Ishikawa (cell line): ENCODE results near the gene PRDM12.
A peak's percentile ranks its signal among the peaks of the same experiment; 100 is the strongest.

ENCODE experiments used
- CEBPB ChIP-seq: IDR thresholded peaks from 2 replicates; pipeline ENCODE4 v1.6.1; 2012
- CREB1 ChIP-seq: IDR thresholded peaks from 2 replicates; pipeline ENCODE4 v1.6.1; 2012; ENCODE audit warnings: low read depth
- EGR1 ChIP-seq: IDR thresholded peaks from 2 replicates; pipeline ENCODE4 v1.6.1; 2012
- EP300 ChIP-seq: IDR thresholded peaks from 2 replicates; pipeline ENCODE4 v1.6.1; 2012; ENCODE audit warnings: borderline replicate concordance
- FOXM1 ChIP-seq: IDR thresholded peaks from 2 replicates; pipeline ENCODE4 v1.6.1; 2012; ENCODE audit warnings: low read depth, borderline replicate concordance
- MAX ChIP-seq: IDR thresholded peaks from 2 replicates; pipeline ENCODE4 v1.6.1; 2012
- NFIC ChIP-seq: IDR thresholded peaks from 2 replicates; pipeline ENCODE4 v1.6.1; 2012
- RAD21 ChIP-seq: IDR thresholded peaks from 2 replicates; pipeline ENCODE4 v1.6.1; 2012; ENCODE audit warnings: low read depth
- TAF1 ChIP-seq: IDR thresholded peaks from 2 replicates; pipeline ENCODE4 v1.6.1; 2012; ENCODE audit warnings: low read depth, mild to moderate bottlenecking
- TCF12 ChIP-seq: IDR thresholded peaks from 2 replicates; pipeline ENCODE4 v1.6.1; 2012; ENCODE audit warnings: low read depth
- TEAD4 ChIP-seq: IDR thresholded peaks from 2 replicates; pipeline ENCODE4 v1.6.1; 2012
- YY1 ChIP-seq: IDR thresholded peaks from 2 replicates; pipeline ENCODE4 v1.6.1; 2012; ENCODE audit warnings: low read depth
- ZBTB7A ChIP-seq: IDR thresholded peaks from 2 replicates; pipeline ENCODE4 v1.6.1; 2012; ENCODE audit warnings: low read depth
- TF ChIP-seq, protein P1 (sequence below): IDR thresholded peaks from 2 replicates; pipeline ENCODE4 v1.6.1; 2012
- TF ChIP-seq, protein P2 (sequence below): IDR thresholded peaks from 2 replicates; pipeline ENCODE4 v1.6.1; 2012; ENCODE audit warnings: low read depth, mild to moderate bottlenecking

The PRDM12 gene

DNA sequence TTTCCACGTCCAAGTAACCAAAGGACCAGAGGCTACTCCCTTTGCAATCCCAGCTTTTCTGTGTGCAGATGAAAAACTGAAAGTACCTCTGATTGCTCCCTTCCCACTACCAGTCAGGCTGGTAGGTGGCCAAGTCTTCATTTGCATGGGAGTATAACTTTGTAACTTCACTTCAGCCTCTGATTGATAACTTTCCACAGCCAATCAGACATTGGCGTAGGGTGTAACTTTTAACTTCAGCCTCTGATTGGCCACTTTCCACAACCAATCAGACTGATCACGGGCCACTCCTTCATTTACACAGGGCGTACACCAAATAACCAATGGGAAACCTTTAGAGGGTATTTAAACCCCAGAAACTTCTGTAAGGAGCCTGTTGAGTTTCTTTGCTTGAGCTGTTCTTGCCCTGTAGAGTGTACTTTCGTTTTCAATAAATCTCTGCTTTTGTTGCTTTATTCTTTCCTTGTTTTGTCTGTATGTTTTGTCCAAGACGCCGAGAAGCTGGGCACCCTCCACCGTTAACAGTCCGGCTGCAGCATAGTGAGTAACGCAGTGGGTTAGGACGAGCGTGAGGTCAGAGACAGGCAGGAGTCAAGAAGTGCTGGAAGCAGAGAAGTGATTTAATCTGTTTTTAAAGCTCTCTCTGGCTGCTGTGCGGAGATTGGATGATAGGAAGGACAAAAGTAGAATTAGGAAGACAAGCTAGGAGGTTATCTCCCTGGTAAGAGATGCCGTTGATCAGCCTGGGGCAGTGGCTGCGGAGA is 25.7 kb downstream of the PRDM12 start:
- peak; percentile 9; the same call in 1 of the 2 replicates for TF ChIP-seq MAX
- TF ChIP-seq, protein P1, sequence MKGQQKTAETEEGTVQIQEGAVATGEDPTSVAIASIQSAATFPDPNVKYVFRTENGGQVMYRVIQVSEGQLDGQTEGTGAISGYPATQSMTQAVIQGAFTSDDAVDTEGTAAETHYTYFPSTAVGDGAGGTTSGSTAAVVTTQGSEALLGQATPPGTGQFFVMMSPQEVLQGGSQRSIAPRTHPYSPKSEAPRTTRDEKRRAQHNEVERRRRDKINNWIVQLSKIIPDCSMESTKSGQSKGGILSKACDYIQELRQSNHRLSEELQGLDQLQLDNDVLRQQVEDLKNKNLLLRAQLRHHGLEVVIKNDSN: no peak
- TF ChIP-seq NFIC: peak; percentile 30; the same call in 1 of the 2 replicates

GRCh38 chr9:130692321-130692720 is 27.9 kb downstream of the PRDM12 start:
- no peak for TF ChIP-seq CEBPB

DNA sequence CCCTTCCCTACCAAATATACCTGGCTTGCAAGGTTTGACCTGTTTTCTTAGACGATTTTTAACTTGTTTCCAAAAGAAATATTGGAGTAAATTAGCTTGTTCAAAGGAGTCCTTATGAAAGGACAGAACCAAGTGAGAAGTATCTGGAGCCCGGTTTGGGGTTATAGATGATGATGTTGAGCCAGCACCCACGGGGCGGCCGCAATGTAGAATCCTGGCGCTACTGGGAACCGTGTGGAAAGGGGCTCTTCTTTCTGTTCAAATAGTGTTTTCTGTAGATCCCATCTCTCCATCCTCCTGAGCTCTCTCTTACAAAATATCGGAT is 28.7 kb downstream of the PRDM12 start:
- no peak for TF ChIP-seq MAX
- no peak for TF ChIP-seq TCF12
- no peak for TF ChIP-seq EP300
- TF ChIP-seq, protein P2, sequence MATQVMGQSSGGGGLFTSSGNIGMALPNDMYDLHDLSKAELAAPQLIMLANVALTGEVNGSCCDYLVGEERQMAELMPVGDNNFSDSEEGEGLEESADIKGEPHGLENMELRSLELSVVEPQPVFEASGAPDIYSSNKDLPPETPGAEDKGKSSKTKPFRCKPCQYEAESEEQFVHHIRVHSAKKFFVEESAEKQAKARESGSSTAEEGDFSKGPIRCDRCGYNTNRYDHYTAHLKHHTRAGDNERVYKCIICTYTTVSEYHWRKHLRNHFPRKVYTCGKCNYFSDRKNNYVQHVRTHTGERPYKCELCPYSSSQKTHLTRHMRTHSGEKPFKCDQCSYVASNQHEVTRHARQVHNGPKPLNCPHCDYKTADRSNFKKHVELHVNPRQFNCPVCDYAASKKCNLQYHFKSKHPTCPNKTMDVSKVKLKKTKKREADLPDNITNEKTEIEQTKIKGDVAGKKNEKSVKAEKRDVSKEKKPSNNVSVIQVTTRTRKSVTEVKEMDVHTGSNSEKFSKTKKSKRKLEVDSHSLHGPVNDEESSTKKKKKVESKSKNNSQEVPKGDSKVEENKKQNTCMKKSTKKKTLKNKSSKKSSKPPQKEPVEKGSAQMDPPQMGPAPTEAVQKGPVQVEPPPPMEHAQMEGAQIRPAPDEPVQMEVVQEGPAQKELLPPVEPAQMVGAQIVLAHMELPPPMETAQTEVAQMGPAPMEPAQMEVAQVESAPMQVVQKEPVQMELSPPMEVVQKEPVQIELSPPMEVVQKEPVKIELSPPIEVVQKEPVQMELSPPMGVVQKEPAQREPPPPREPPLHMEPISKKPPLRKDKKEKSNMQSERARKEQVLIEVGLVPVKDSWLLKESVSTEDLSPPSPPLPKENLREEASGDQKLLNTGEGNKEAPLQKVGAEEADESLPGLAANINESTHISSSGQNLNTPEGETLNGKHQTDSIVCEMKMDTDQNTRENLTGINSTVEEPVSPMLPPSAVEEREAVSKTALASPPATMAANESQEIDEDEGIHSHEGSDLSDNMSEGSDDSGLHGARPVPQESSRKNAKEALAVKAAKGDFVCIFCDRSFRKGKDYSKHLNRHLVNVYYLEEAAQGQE: no peak

DNA sequence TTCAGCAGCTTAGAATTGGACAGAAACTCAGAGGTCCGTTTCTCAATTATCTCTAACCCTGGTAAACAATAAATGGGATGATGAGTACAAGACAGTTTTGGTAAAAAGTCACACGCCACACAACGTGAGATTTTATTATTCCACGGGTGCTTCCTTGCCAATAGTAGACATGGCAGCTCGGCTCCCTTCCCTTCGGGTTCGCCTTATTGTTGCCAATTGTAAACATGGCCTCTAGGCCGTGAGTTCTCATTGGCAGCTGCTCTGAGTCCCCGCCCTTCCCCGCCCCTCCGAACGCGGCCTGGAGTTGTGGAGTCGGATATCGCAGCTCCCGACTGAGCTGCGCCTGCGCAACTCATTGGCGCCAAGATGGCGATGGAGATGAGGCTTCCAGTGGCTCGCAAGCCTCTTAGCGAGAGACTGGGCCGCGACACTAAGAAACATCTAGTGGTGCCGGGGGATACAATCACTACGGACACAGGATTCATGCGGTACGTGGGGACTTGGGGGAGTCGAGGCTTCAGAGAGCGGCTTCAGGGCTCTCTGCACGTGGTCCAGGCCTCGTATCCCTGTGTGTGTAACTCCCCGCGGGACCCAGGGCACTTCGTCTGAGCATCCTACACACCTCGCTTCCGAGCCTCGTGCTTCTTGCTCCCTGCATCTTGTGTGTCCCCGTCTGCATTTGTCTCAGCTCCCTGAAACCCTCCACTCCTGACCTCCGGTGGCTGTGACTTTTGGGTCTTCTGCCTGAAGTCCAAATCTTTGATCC is 29.2 kb downstream of the PRDM12 start, which contains the start of gene EXOSC2:
Gene EXOSC2 (plus strand): TSS at position 355 of the 766 bp plus-strand sequence. CDS start 12 bp downstream, at position 367.
- TF ChIP-seq, protein P1: no peak; the same call in 1 of the 2 replicates
- TF ChIP-seq NFIC: no peak
- TF ChIP-seq YY1: peak; percentile 99
- TF ChIP-seq TAF1: peak; percentile 98
- TF ChIP-seq FOXM1: no peak
- TF ChIP-seq EGR1: peak; percentile 91
- no peak for TF ChIP-seq CEBPB
- TF ChIP-seq TEAD4: 0 out of 2 replicates have a peak, but pooled peaks have one; percentile 31
- TF ChIP-seq ZBTB7A: no peak
- TF ChIP-seq, protein P2: no peak
- TF ChIP-seq EP300: no peak
- TF ChIP-seq CREB1: 0 out of 2 replicates have a peak, but pooled peaks have one; percentile 41
- TF ChIP-seq TCF12: peak; percentile 23; the same call in 1 of the 2 replicates
- peak; percentile 93 for TF ChIP-seq MAX

GRCh38 chr9:130694205-130694604 is 29.8 kb downstream of the PRDM12 start:
- TF ChIP-seq FOXM1 (no peak), EP300 (no peak), RAD21 (no peak), EGR1 (no peak), TEAD4 (no peak), YY1 (no peak), TAF1 (no peak; the same call in 1 of the 2 replicates), TCF12 (no peak)

GRCh38 chr9:130696139-130696650 is 31.8 kb downstream of the PRDM12 start:
- TF ChIP-seq YY1: no peak
- no peak for TF ChIP-seq TAF1
- TF ChIP-seq, protein P2: no peak
- TF ChIP-seq, protein P1: no peak
- no peak for TF ChIP-seq FOXM1
- no peak for TF ChIP-seq NFIC
- no peak for TF ChIP-seq TCF12
- TF ChIP-seq CEBPB: no peak
- TF ChIP-seq ZBTB7A: no peak
- TF ChIP-seq MAX: no peak
- TF ChIP-seq TEAD4: no peak
- no peak for TF ChIP-seq EGR1
- no peak for TF ChIP-seq CREB1
- no peak for TF ChIP-seq EP300
- no peak for TF ChIP-seq RAD21
